OCI-LY7 (cell line): ENCODE data around the gene ENOSF1. TPM values are rescaled to one million over a fixed set of nuclear protein-coding genes. Genes with fewer than 3 reads are reported as not detected.

Source experiments
- BruUV-seq: library from RNA; stranded (reverse); fragments of 400-500 nt; replicated peaks from 2 replicates; lab custom pipeline; 2021; lab: Mats Ljungman, UMichigan
- CTCF ChIA-PET: fragments of 300-600 bp; sonication (Branson Sonifier 250); formaldehyde crosslinking; loops from one replicate; lab custom pipeline; 2022; ENCODE audit warnings: antibody characterized with exemption; ENCODE audit not compliant: unreplicated experiment; lab: Charles Lee
- POLR2A ChIA-PET: fragments of 300-600 bp; sonication (Branson Sonifier 250); formaldehyde crosslinking; loops from one replicate; lab custom pipeline; 2022; ENCODE audit warnings: antibody characterized with exemption; lab: Charles Lee
- DNase-seq: peaks from one replicate; pipeline ENCODE4 v3.0.0-alpha.2; 2015; ENCODE audit warnings: low spot score
- H2AFZ ChIP-seq: fragments of 200-600 bp; sonication (generic), shearing (Covaris generic); 2 replicates; pipeline ENCODE4 v1.6.1; 2014; ENCODE audit warnings: mild to moderate bottlenecking, antibody characterized with exemption, low read length, moderate library complexity
- H3K27ac ChIP-seq: fragments of 200-600 bp; sonication (generic); 2 replicates; pipeline ENCODE4 v1.5.1; 2014; ENCODE audit warnings: mixed run types, low read depth, mild to moderate bottlenecking, moderate library complexity, low read length, inconsistent platforms; ENCODE audit not compliant: poor library complexity, severe bottlenecking
- H3K36me3 ChIP-seq: fragments of 200-600 bp; sonication (generic); 2 replicates; pipeline ENCODE4 v1.6.1; 2014; ENCODE audit warnings: mild to moderate bottlenecking, antibody characterized with exemption, low read length, moderate library complexity, mixed read lengths; ENCODE audit not compliant: insufficient read depth
- H3K4me1 ChIP-seq: fragments of 200-600 bp; sonication (generic); 2 replicates; pipeline ENCODE4 v1.5.1; 2014; ENCODE audit warnings: mild to moderate bottlenecking, low read length; ENCODE audit not compliant: insufficient read depth, poor library complexity, severe bottlenecking
- H3K4me2 ChIP-seq: fragments of 200-600 bp; sonication (generic); 2 replicates; pipeline ENCODE4 v1.6.1; 2014; ENCODE audit warnings: mild to moderate bottlenecking, low read length
- H3K4me3 ChIP-seq: fragments of 200-600 bp; sonication (generic); 2 replicates; pipeline ENCODE4 v1.5.1; 2014; ENCODE audit warnings: mild to moderate bottlenecking, low read depth, low read length; ENCODE audit not compliant: poor library complexity, severe bottlenecking
- H3K79me2 ChIP-seq: fragments of 200-600 bp; sonication (generic); 2 replicates; pipeline ENCODE4 v1.6.1; 2016; ENCODE audit warnings: low read depth, mild to moderate bottlenecking, low read length, moderate library complexity, mixed read lengths; ENCODE audit not compliant: insufficient read depth
- H3K9me2 ChIP-seq: fragments of 200-600 bp; sonication (generic); 2 replicates; pipeline ENCODE4 v1.6.1; 2016; ENCODE audit warnings: mild to moderate bottlenecking, low read length, mixed read lengths; ENCODE audit not compliant: insufficient read depth
- H3K9me3 ChIP-seq: fragments of 200-600 bp; sonication (generic); 2 replicates; pipeline ENCODE4 v1.6.1; 2014; ENCODE audit warnings: mild to moderate bottlenecking, mixed run types, low read length, mixed read lengths
- H4K20me1 ChIP-seq: fragments of 200-600 bp; sonication (generic); 2 replicates; pipeline ENCODE4 v1.6.1; 2014; ENCODE audit warnings: mild to moderate bottlenecking, antibody characterized with exemption, low read length, moderate library complexity, mixed read lengths; ENCODE audit not compliant: insufficient read depth
- EZH2phosphoT487 ChIP-seq: fragments of 200-600 bp; sonication (generic); IDR thresholded peaks from 2 replicates; pipeline ENCODE4 v1.6.1; 2018; ENCODE audit warnings: low read depth, borderline replicate concordance, mild to moderate bottlenecking, mixed run types, antibody characterized with exemption, low read length, moderate library complexity, mixed read lengths
- intact Hi-C: fragments of 100-400 bp; cut with micrococcal nuclease; formaldehyde crosslinking; loops from one replicate; pipeline ENCODE4 v1.10.0; 2022; ENCODE audit not compliant: unreplicated experiment
- total RNA-seq, 2 experiments: library from RNA; depleted of rRNA in 1 of 2; stranded (reverse); fragments of >200 nt in 1 of 2; shearing (Covaris generic) in 1 of 2; gene quantifications; 2 replicates each; pipeline ENCODE4 v1.2.3, GENCODE V29; 2014 to 2022
- TF ChIP-seq, protein P1 (sequence below): fragments of 200-600 bp; sonication (generic); conservative IDR thresholded peaks from 2 replicates; pipeline ENCODE4 v1.5.1; 2014; ENCODE audit warnings: mild to moderate bottlenecking, antibody characterized with exemption, low read length, moderate library complexity, mixed read lengths

The ENOSF1 gene
- total RNA-seq, 2 experiments from 2014 or later, result 40.1 to 44.0 TPM

DNA sequence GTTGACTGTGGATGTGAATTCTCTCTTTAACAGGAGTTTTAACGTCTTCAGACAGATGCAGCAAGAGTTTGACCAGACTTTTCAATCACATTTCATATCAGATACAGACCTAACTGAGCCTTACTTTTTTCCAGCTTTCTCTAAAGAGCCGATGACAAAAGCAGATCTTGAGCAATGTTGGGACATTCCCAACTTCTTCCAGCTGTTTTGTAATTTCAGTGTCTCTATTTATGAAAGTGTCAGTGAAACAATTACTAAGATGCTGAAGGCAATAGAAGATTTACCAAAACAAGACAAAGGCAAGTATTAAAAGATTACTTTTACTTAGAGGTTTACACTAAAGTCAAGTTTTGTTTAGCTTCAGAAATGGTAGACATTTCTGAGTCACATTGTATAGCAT, 85.2 kb downstream of the ENOSF1 start:
- CTCF ChIA-PET, result no interaction called here
- POLR2A ChIA-PET, result interaction anchor here (0.9 kb wide), 1 partner anchor 11 kb away, joined by 4 read pairs; no protein-coding TSS in a partner anchor
- Histone ChIP-seq H4K20me1 (no peaks in the 10 kb centered on the region), H3K27ac (no peak overlapping the region), H3K9me3 (no peaks in the 10 kb centered on the region), H3K9me2 (no peaks in the 10 kb centered on the region), H3K4me1 (no peaks in the 10 kb centered on the region), H3K79me2 (no peaks in the 10 kb centered on the region), H3K36me3 (no peaks in the 10 kb centered on the region), H2AFZ (no peak overlapping the region), H3K4me2 (no peak overlapping the region), H3K4me3 (no peak overlapping the region)
- no TSS peak for BruUV-seq
- DNase-seq, result no peak
- intact Hi-C loops, result no loop called here
- no peak for TF ChIP-seq EZH2phosphoT487
- TF ChIP-seq, protein P1, sequence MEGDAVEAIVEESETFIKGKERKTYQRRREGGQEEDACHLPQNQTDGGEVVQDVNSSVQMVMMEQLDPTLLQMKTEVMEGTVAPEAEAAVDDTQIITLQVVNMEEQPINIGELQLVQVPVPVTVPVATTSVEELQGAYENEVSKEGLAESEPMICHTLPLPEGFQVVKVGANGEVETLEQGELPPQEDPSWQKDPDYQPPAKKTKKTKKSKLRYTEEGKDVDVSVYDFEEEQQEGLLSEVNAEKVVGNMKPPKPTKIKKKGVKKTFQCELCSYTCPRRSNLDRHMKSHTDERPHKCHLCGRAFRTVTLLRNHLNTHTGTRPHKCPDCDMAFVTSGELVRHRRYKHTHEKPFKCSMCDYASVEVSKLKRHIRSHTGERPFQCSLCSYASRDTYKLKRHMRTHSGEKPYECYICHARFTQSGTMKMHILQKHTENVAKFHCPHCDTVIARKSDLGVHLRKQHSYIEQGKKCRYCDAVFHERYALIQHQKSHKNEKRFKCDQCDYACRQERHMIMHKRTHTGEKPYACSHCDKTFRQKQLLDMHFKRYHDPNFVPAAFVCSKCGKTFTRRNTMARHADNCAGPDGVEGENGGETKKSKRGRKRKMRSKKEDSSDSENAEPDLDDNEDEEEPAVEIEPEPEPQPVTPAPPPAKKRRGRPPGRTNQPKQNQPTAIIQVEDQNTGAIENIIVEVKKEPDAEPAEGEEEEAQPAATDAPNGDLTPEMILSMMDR, result no peak

DNA sequence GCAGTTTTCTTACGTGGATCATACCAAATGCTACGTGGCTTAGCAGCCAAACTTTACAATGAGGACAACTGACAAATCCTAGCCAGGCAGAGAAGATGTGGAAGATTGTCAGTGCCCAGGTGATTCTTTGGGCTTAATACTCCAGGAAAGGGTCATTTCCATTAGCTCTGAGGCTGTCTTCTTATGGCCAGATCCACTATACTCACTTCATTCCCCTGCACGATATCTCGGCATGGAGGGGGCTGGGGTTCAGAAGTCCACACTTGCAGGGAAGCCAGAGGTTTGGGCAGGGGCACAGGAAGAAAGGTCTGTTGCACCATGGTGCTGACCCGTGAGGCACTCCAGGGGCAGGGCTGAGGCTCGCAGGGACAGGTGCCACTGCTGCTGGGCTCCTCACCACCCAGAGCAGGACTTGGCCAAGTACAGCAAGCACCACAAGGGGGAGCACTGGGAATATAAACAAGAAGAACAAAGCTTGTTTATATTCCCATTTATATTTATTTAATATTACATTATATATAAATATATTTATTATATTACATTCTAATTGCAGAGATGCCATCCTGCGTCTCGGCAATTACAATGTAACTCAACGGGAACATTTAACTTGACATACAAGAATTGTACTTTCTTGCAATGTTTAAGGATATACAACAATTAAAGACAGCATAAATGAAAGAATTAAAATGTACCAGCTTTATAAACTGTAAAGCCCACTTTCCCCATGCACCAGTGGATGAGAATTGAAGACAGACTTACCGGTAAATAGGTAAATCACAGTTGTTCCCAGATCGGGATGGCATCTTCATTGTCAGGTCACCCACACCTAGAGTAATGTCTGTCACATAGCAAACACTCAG, 88.4 kb downstream of the ENOSF1 start:
- Histone ChIP-seq H3K4me3 (no peak overlapping the region), H3K79me2 (no peaks in the 10 kb centered on the region), H3K4me1 (no peaks in the 10 kb centered on the region), H3K36me3 (no peaks in the 10 kb centered on the region), H4K20me1 (no peaks in the 10 kb centered on the region), H3K9me2 (no peaks in the 10 kb centered on the region), H3K9me3 (no peaks in the 10 kb centered on the region), H2AFZ (no peak overlapping the region), H3K27ac (no peak overlapping the region), H3K4me2 (no peak overlapping the region)
- peak; percentile 66 for DNase-seq
- no TSS peak for BruUV-seq
- TF ChIP-seq, protein P1, result peak; percentile 77
- TF ChIP-seq EZH2phosphoT487, result no peak
- POLR2A ChIA-PET, result interaction anchor here (1.3 kb wide), 1 partner anchor 18 kb away, joined by 3 read pairs; no protein-coding TSS in a partner anchor
- CTCF ChIA-PET, result interaction anchor here (0.6 to 1.5 kb wide), 2 partner anchors 206 to 208 kb away, joined by 3 to 5 read pairs; no protein-coding TSS in a partner anchor
- intact Hi-C loops, result loop anchor here (1.0 kb wide), 1 partner anchor 207 kb away; no protein-coding TSS in a partner anchor

DNA sequence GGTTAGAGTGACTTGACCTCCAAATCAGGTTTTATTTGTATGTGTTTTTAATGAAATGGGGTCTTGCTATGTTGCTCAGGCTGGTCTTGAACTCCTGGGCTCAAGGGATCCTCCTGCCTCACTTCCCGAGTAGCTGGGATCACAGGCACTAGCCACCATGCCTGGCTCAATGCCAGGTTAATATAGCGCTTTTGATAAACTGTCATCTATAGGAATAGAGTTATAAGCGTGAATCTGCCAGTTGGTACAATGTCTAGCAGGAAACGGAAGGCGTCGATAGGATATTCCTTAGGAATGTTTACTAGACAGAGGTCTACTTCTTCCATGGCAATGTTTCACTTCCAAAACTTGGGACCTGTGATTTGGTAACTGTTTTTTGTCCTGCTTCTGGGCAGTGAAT, 90.1 kb downstream of the ENOSF1 start:
- Histone ChIP-seq H3K4me1 (no peaks in the 10 kb centered on the region), H2AFZ (no peak overlapping the region), H3K9me2 (no peaks in the 10 kb centered on the region), H3K36me3 (no peaks in the 10 kb centered on the region), H3K79me2 (no peaks in the 10 kb centered on the region), H3K4me3 (no peak overlapping the region), H3K27ac (no peak overlapping the region), H3K9me3 (no peaks in the 10 kb centered on the region), H3K4me2 (no peak overlapping the region), H4K20me1 (no peaks in the 10 kb centered on the region)
- ChIA-PET POLR2A (no interaction called here), CTCF (no interaction called here)
- TF ChIP-seq, protein P1, result no peak
- no peak for TF ChIP-seq EZH2phosphoT487
- BruUV-seq, result no TSS peak
- DNase-seq, result no peak
- intact Hi-C loops, result no loop called here
